SHP77 (cell line): ENCODE data around the gene RAB40C.

ENCODE experiments used
- DNase-seq, 2 experiments: peaks; one replicate each; lab custom pipeline; 2025; lab: John Stamatoyannopoulos, UW

Gene RAB40C

DNA sequence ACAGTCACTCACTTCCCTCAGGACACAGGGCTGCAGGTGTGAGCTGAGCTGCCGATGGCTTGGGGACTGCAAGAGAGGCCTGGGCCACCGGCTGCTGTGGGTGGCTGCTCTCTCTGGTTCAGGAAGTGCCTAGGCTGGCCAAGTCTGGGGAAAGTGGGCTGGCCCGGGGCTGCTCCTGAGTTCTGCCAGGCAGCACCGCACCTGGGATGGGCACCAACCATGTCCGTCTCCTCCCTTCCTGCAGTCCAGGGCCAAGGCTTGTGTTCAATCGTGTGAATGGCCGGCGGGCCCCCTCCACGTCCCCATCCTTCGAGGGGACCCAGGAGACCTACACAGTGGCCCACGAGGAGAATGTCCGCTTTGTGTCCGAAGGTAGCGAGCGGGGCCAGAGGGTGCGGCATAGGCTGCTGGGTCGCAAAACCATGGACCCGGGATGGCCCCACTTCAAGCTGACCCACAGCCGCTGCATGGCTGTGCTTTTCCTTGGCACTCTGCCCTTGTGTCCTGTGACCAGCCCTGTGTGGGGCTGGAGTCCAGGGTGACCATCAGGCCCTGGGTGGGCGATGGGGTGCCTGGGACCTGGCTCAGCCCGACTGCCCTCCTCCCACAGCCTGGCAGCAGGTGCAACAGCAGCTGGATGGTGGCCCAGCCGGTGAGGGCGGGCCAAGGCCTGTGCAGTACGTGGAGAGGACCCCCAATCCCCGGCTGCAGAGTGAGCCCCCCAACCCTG, 57.5 kb downstream of the RAB40C start:
- no peak for DNase-seq

DNA sequence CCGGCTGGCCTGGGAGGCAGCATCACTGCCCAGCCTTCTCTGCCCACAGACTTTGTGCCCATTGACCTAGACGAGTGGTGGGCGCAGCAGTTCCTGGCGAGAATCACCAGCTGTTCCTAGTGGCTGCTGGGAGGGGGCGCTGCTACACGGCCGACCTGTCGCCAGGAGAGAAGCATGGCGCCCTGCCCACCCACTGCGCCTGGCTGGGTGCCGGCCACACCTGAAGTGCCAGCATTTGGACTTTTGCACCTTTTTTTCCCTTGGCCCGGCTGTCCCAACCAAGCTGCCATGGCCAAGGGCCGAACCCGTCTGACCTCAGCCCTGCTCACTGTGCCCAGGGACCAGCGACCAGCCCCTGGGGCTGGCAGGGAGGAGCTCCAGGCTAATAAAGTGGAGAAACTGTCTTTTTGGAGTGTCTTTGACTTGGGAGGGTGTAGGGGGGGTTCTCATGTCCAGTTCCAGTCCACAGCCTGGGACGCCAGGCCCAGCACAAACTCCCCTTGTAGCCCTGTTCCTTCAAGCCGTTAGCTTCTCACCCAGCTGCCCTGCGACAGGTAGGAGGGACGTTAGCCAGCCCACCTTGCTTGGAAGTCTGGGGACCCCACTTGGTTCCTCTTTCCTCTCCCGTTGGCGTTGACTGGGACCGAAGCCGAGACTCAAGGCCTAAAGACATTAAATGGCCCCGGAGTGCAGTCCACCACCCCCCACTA, 58.4 kb downstream of the RAB40C start:
- DNase-seq, result peak; percentile 39 to 64

DNA sequence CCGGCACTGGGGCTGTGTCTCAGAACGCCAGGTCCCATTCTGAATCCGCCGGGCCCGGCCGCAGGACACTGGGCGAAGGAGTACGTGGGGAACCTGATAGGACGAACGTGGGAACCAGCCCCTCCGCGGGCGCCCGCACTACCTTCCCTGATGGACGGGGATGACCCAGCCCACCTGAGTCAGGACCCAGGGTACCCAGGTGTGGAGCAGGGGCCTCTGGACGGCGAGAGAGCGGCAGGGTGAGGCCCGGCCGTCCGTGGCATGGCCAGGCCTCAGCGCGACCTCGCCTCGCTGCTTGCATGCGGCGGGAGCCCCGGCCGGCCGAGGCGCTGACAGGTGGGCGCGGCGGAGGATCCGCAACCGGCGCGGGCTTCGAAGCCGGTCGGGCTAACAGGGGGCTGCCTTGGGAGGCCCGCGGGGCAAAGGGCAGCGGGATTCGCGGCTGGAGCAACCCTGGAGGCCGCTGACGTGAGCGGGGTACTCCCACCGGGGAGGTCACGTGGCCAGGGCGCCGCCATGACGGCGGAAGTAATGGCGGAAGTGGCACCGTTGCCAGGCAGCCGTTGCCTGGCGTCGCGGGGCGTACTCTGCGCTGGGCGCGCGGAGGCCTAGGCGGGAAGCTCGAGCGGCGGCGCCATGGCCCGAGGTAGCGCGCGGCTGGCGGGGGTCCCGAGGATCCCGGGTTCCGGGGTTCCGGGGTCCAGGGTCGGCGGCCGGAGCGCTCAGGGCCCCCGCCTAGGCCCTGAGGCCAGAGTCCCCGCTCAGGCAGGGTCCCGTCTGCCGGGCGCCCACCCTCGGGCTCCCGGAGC, 59.1 kb downstream of the RAB40C start, which contains the start of gene WDR90:
Gene WDR90 (plus strand): TSS at position 585 of the 809 bp plus-strand sequence. CDS start 52 bp downstream, at position 637.
- DNase-seq, result peak; percentile 90 to 93

DNA sequence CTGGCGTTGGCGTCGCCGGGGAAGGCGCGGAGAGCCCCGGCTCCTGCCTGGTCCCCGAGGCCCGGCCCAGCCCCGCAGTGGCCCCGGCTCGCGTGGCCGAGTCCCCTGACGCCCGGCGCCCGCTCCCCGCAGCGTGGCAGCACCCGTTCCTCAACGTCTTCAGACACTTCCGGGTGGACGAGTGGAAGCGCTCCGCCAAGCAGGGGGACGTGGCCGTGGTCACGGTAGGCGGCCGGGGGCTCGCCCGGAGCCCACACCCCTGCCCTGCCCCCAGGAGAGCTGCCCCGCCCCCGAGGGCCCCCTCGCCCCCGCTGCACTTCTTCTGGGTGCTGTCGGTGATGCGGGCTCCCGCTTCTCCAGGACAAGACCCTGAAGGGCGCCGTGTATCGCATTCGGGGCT, 59.8 kb downstream of the RAB40C start:
- DNase-seq, result no peak

DNA sequence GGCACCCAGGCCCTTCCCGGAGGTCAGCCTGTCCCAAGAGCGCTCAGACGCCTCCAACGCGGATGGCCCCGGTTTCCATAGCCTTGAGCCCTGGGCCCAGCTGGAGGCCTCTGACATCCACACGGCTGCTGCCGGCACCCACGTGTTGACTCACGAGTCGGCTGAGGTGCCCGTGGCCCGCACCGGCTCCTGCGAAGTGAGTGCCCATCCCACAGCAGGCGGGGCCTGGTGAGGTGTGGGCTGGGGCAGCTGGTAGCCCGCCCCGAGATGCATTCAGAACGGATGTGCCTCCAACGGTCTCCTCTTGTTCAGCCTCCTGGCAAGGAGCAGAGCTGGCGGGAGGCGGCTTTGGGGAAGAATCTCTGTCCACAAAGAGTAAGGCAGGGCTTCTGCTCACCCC, 62.0 kb downstream of the RAB40C start:
- DNase-seq, result no peak

DNA sequence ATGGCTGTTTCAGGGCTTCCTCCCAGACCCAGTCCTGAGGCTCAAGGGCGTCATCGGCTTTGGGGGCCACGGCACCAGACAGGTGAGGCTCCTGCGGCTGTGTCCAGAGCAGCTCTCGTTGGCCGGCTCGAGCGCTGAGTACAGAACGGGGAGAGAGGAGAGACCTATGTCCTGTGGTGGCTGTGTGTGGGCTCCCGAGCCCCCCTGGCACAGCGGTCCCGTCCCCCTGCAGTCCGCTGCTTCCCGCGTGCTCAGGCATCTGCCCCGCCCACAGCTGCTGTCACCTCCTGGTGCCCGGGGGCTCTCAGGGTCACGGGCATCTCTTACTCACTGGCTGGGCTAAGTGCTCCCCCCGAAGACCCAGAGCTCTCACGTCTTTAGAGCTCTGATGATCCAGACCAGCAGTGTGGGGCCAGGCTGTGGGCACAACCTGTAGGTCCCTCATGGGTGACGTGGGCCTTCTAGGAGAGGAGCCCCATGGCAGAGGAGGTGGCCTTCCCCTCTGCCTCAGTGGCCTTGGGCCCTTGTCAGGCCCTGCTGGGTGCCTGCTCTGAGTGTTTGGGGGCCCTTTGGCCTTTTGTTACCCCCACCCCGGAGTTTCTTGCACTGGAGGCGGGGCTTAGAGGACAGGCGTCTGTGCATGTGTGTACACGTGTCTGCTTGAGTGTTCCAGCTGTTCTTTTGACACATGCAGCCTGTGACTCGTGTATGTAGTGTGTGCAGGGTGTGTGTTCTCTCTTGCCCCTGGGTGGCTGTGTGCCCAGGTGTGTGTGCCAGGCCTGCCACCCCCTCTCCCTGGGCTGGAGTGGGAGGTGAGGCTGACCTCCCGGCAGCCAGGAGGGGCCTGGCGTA, 62.8 kb downstream of the RAB40C start:
- DNase-seq, result no peak

DNA sequence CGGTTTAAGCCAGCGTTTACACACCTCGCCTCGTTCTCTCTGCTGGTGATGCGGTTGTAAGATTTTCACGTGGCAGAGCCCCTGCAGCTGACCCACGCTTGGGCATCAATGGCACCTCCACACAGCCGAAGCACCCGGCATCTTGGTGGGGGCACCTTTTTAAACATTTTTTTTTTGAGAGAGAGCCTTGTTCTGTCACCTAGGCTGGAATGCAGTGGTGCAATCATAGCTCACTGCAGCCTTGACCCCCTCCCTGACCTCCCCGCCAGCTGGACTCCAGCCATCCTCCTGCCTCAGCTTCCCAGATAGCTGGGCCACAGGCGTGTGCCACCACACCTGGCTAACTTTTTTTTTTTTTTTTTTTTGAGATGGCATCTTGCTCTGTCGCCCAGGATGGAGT, 64.2 kb downstream of the RAB40C start:
- DNase-seq, result no peak

DNA sequence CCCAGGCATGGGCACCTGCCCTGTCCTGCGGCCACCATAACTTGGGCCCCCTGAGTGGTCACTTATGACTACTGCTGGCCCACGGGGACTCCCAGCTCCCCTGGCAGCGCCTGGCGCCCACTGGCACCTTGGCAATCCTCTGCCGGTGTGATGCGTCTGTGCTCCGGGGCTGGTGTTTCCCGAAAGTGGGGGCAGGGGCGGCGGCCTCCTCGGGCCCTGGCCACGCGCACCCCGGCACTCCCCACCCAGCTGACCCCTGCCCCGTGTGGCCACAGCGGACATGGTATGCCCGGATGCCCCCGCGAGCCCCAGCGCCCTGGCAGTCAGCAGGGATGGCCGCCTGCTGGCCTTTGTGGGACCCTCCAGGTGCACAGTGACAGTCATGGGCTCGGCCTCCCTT, 67.6 kb downstream of the RAB40C start:
- no peak for DNase-seq

DNA sequence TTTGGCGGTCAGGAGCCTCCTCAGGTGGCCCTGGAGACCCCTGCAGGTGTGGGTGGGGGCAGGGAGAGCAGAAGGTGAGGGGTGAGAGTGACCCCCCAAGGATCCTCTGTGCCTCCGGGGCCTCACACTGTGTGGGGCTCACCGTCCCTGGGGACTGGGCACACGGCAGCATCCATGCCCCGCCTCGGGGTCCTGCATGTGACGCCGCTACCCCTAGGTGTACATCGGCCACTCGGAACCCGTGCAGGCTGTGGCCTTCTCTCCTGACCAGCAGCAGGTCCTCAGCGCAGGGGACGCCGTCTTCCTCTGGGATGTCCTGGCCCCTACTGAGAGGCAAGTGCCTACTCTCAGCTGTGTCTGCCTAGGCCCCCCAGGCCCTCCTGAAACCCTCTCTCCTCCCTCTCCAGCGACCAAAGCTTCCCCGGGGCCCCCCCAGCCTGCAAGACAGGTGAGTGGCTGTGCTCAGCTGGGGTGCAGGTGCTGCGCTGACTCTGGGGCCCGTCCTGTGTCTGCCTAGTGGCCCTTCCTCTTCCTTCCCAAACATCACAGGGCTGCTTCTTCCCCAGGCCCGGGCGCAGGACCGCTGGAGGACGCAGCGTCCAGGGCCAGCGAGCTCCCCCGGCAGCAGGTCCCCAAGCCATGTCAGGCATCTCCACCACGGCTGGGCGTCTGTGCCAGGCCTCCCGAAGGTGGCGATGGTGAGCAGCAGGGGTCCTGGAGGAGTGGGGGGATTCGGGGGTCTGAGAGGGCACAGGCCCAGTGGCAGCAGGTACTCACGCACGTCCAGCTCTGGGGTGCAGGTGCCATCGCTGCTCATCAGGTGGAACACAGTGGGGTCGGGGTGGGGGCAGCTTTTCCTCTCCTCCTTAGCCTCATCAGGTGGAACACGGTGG, 69.1 kb downstream of the RAB40C start:
- no peak for DNase-seq

DNA sequence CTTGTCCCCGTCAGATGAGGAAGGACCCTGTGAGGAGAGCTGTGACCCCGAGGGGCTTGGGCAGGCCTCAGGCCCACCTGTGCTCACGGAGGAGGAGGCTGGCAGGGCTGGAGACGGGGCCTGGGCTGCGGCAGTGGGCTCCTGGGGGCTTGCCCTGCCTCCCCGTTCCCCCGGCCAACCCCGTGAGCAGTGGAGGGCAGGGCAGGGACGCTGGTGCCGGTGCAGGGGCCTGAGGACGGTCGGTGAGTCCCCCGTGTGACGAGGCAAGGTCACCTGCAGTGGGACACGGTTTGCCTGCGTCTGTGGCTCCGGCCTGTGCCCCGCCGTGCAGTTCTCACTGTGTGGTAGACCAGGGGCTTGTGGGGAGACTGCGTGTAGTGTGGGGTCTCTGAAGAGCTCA, 69.8 kb downstream of the RAB40C start:
- no peak for DNase-seq

DNA sequence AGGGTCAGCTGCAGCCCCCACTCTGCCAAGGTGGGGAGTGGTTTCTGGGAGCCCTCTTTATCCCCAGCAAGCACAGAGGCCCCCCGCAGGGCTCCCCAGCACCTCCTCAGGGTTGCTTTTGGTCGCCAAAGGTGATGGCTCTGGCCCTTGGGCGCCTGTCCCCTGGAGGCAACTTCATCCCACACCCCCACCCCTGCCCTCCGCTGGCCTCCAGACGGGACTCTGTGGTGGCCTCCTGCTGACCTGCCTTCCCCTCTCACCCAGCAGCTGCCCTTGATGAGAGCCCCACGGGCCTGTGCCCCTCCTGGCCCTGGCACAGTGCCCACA, 70.2 kb downstream of the RAB40C start:
- no peak for DNase-seq

DNA sequence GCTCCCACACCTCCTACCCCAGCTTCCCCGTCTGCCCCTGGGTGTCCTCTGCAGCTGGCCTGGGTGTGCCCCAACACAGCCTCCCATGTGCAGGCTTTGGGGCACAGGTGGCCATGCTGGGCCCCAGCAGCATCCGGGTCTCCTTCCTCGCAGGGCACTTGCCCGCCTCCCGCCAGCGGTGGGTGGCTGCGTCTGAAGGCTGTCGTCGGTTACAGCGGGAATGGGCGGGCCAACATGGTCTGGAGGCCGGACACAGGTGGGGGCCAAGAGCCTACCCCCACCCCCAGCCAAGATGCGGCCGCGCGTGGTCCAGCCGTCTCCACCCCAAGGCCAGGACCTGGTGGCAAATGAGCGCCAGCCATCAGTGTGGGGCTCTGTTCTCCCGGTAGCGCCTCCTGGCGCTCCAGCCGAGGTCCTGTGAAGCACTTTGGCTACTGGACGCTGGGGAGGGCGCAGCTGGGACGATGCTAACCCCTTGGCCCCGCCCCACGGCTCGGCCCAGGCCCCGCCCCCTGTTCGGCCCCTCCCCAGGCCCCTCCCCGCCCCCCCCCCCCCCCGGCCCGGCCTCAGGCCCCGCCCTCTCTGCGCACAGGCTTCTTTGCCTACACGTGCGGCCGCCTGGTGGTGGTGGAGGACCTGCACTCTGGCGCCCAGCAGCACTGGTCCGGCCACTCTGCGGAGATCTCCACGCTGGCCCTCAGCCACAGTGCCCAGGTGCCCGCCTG, 70.8 kb downstream of the RAB40C start:
- DNase-seq, result peak; percentile 85 to 96

DNA sequence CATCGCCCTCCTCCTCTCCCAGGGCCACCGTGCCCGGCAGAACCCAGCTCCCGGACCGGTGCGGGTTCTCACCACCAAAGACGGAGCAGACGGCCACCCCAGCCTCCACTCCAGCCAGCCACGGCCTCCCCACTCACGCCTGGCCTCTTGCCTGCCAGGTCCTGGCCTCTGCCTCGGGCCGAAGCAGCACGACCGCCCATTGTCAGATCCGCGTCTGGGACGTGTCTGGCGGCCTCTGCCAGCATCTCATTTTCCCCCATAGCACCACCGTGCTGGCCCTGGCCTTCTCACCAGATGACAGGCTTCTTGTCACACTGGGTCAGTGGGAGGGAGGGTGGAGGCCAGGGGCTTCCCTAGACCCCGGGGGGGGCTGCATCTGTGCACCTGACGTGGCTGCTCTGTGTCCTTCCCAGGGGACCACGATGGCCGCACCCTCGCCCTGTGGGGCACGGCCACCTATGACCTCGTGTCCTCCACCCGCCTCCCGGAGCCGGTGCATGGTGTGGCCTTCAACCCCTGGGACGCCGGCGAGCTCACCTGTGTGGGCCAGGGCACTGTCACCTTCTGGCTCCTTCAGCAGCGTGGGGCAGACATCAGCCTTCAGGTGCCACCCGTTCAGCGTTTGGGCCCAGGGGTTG, 71.4 kb downstream of the RAB40C start:
- DNase-seq, result no peak

DNA sequence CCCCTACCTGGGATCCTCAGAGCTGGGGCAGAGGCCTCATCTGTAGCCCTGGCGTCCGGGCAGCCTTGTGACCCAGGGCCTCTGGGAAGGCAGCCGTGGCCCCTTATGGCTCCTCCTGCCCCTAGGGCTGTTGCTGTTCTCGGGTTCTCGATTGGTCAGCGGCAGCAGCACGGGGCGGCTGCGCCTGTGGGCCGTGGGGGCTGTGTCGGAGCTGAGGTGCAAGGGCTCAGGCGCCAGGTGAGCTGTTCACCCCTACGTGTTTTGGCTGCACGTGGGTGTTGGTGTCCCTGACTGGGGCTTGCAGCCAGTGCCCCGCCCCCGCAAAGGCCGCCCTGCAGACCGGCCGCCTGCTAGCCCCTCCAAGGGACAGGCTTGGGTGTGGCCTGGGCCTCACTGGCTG, 72.2 kb downstream of the RAB40C start:
- DNase-seq, result no peak

DNA sequence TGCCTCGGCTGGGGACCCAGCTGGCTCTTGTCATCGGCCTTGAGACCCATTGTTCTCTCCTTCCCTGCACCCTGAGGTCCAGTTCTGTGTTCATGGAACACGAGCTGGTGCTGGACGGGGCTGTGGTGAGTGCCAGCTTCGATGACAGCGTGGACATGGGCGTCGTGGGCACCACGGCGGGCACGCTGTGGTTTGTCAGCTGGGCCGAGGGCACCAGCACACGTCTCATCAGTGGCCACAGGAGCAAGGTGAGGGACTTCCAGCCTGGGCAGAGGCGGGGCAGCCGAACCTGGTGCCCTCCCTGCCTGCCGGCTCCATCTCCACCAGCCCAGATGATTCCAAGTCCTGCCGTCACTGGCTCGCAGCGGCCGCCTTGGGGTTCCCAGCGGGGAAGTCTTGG, 72.7 kb downstream of the RAB40C start:
- no peak for DNase-seq

DNA sequence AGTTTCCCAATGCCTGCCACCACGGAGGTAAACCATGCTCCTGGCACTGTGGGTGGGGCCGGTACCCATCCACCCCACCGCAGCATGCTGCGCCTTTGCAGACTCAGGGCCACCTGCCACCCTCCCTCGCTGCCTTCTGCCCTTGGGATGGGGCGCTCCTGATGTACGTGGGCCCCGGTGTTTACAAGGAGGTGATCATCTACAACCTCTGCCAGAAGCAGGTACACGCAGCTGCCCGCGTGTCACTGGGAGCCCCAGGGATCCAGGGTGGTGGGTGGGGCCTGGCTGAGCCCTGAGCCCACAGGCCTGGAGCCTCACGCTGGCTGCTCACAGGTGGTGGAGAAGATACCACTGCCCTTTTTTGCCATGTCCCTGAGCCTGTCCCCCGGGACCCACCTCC, 76.7 kb downstream of the RAB40C start:
- DNase-seq, result no peak

DNA sequence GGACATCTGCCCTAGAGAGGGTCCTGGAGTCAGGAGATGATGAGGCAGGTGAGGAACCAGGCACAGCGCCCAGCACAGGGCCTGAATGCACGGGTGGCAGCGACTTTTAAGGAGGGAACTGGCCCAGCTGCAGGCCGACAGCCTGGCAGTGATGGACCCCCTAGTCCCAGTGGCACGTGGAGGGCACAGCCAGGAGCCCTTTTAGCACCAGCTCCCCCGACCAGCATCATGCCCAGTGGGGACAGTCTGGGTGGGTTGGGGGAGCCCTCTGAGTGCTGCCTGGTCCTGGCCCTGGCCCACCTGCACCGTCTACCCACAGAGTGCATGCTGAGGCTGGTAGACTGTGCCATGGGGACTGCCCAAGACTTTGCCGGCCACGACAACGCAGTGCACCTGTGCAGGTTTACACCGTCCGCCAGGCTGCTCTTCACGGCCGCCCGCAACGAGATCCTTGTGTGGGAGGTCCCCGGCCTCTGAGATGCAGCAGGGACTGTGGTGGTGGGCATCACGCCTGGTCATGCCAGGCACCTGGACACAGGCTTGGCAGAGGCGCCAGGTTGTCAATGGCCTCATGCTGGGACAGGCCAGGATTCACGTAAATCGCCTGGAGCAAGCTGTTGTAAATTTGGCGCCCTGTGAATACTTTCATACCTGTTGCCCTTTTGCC, 77.4 kb downstream of the RAB40C start:
- DNase-seq, result no peak

DNA sequence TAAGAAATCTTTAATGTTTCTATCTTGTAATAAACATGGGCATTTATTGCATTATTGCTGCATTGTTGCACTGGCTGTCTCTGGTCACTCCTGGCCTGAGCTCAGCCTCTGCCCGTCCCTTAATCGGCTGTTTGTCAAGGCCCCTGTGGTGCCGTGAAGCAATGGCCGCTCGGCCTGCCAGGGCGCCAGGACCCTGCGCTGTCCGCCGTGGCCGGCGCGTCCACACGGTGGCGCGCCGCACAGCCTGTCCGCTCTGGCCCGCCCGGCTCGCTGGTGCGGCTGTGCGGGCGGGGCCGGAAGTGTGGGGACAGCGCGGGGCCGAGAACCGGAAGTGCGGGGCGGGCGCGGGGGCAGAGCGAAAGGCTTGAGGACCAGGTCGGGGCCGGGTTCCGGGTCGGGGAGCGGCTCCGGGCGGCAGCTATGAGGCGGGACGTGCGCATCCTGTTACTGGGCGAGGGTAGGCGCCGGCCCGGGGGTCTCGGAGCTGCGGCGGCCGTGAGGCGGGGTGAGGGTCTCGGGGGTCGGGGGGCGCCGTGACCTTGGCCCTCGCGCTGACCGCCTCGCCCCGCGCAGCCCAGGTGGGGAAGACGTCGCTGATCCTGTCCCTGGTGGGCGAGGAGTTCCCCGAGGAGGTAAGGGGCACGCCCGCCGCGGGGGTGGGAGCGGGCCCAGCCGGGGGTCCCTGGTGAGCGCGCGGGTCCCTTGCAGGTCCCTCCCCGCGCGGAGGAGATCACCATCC, 78.1 kb downstream of the RAB40C start, which contains the start of gene RHOT2:
Gene RHOT2 (plus strand): TSS at position 353 of the 739 bp plus-strand sequence. CDS start 68 bp downstream, at position 421.
- DNase-seq, result peak; percentile 83 to 90
